H1 (cell line): ENCODE results near the gene PLEKHB1. TPM values are rescaled to one million over a fixed set of nuclear protein-coding genes. Genes with fewer than 3 reads are reported as not detected.

Experiments used
- CTCF ChIA-PET: fragments of 300-600 bp; sonication (Branson Sonifier 250); formaldehyde crosslinking; loops from one replicate; lab custom pipeline; 2021; ENCODE audit not compliant: partially characterized antibody; lab: Charles Lee
- POLR2A ChIA-PET: fragments of 300-600 bp; sonication (Branson Sonifier 250); formaldehyde crosslinking; loops from one replicate; lab custom pipeline; 2021; ENCODE audit warnings: inconsistent platforms; ENCODE audit not compliant: partially characterized antibody; lab: Charles Lee
- DNase-seq, 2 experiments: peaks; one replicate each; pipeline versions ENCODE4 v3.0.0 to v3.0.0-alpha.2; 2010 to 2022; ENCODE audit warnings: low spot score in 2 of 2, low read depth in 1 of 2, mixed read lengths in 1 of 2
- FAIRE-seq: peaks from 2 replicates; lab custom pipeline; 2011; peaks lifted over from hg19 to GRCh38; lab: Jason Lieb, UNC
- H2AFZ ChIP-seq: 2 replicates; pipeline ENCODE4 v1.8.1; 2012; ENCODE audit warnings: low read length, inconsistent platforms
- H2AK5ac ChIP-seq: 2 replicates; pipeline ENCODE4 v1.6.1; 2013; ENCODE audit warnings: low read depth, low read length
- H2BK120ac ChIP-seq: replicated peaks from 2 replicates; pipeline ENCODE3; 2013; ENCODE audit warnings: low read depth, low read length, inconsistent platforms
- H2BK12ac ChIP-seq: 2 replicates; pipeline ENCODE4 v1.6.1; 2013; ENCODE audit warnings: low read depth, low read length
- H2BK15ac ChIP-seq: 2 replicates; pipeline ENCODE4 v1.6.1; 2013; ENCODE audit warnings: low read length
- H2BK20ac ChIP-seq: 2 replicates; pipeline ENCODE4 v1.6.1; 2013; ENCODE audit warnings: low read length
- H2BK5ac ChIP-seq: 2 replicates; pipeline ENCODE4 v1.6.1; 2013; ENCODE audit warnings: low read depth, low read length
- H3K14ac ChIP-seq: 2 replicates; pipeline ENCODE4 v1.6.1; 2013; ENCODE audit warnings: inconsistent platforms; ENCODE audit not compliant: insufficient read length
- H3K18ac ChIP-seq: 2 replicates; pipeline ENCODE4 v1.6.1; 2013; ENCODE audit warnings: low read length; ENCODE audit errors: extremely low read depth
- H3K23ac ChIP-seq: 2 replicates; pipeline ENCODE4 v1.6.1; 2013; ENCODE audit warnings: inconsistent platforms; ENCODE audit not compliant: insufficient read length
- H3K23me2 ChIP-seq: 2 replicates; pipeline ENCODE4 v1.6.1; 2013; ENCODE audit warnings: low read depth, low read length
- H3K27ac ChIP-seq: 2 replicates; pipeline ENCODE4 v1.6.1; 2011; ENCODE audit warnings: low read depth, low read length, inconsistent platforms
- H3K27me3 ChIP-seq, 4 experiments: replicated peaks in 1 of 4; 1 replicate in 1 of 4; 2 replicates in 3 of 4; pipeline versions ENCODE4 v1.6.1 to v1.8.1; 2011 to 2013; ENCODE audit warnings: low read length in 3 of 4, mild to moderate bottlenecking in 3 of 4, inconsistent platforms in 2 of 4, mixed read lengths in 2 of 4, moderate library complexity in 1 of 4; ENCODE audit not compliant: control insufficient read depth in 3 of 4, insufficient read depth in 3 of 4; ENCODE audit errors: extremely low read depth in 1 of 4
- H3K36me3 ChIP-seq, 4 experiments: 2 replicates each; pipeline versions ENCODE4 v1.6.1 to v1.8.1; 2011 to 2013; ENCODE audit warnings: mild to moderate bottlenecking in 4 of 4, low read length in 3 of 4, moderate library complexity in 2 of 4, control low read depth in 1 of 4, inconsistent platforms in 1 of 4; ENCODE audit not compliant: insufficient read depth in 4 of 4, control insufficient read depth in 2 of 4
- H3K4ac ChIP-seq: replicated peaks from 2 replicates; pipeline ENCODE3; 2013; ENCODE audit warnings: low read length, low read depth, mixed read lengths, inconsistent platforms; ENCODE audit not compliant: insufficient read length
- H3K4me1 ChIP-seq, 4 experiments: replicated peaks in 1 of 4; 1 replicate in 1 of 4; 2 replicates in 3 of 4; pipeline versions ENCODE4 v1.6.1 to v1.8.1; 2011 to 2013; ENCODE audit warnings: low read length in 3 of 4, inconsistent platforms in 2 of 4, mixed read lengths in 1 of 4; ENCODE audit not compliant: insufficient read depth in 4 of 4, control insufficient read depth in 3 of 4
- H3K4me2 ChIP-seq, 2 experiments: 2 replicates each; pipeline versions ENCODE4 v1.6.1 to v1.8.1; 2011 to 2013; ENCODE audit warnings: low read depth in 2 of 2, low read length in 2 of 2, control low read depth in 1 of 2, inconsistent platforms in 1 of 2, mild to moderate bottlenecking in 1 of 2; ENCODE audit not compliant: insufficient read depth in 1 of 2
- H3K4me3 ChIP-seq, 4 experiments: fragments of 200-600, 300-600 bp in 1 of 4; sonication (generic), shearing (Covaris generic), sonication (Bioruptor Twin) in 1 of 4; 2 replicates each; pipeline versions ENCODE4 v1.5.1 to v1.8.1; 2011 to 2016; ENCODE audit warnings: low read length in 4 of 4, low read depth in 3 of 4, control low read depth in 2 of 4, inconsistent platforms in 2 of 4, mild to moderate bottlenecking in 2 of 4, mixed read lengths in 1 of 4, moderate library complexity in 1 of 4; ENCODE audit not compliant: insufficient read depth in 2 of 4; ENCODE audit errors: extremely low read depth in 1 of 4
- H3K56ac ChIP-seq: replicated peaks from 2 replicates; pipeline ENCODE3; 2013; ENCODE audit warnings: low read depth, mild to moderate bottlenecking, mixed read lengths, low read length, inconsistent platforms; ENCODE audit not compliant: insufficient read length
- H3K79me1 ChIP-seq: 2 replicates; pipeline ENCODE4 v1.6.1; 2013; ENCODE audit warnings: low read depth, low read length, control low read depth
- H3K79me2 ChIP-seq, 2 experiments: 2 replicates each; pipeline versions ENCODE4 v1.6.1 to v1.8.1; 2012 to 2013; ENCODE audit warnings: low read length in 2 of 2, mild to moderate bottlenecking in 2 of 2, inconsistent platforms in 1 of 2; ENCODE audit not compliant: insufficient read depth in 2 of 2, control insufficient read depth in 1 of 2
- H3K9ac ChIP-seq, 4 experiments: replicated peaks in 1 of 4; 1 replicate in 1 of 4; 2 replicates in 3 of 4; pipeline versions ENCODE4 v1.6.1 to v1.8.1; 2011 to 2013; ENCODE audit warnings: low read depth in 3 of 4, low read length in 3 of 4, control low read depth in 2 of 4, mild to moderate bottlenecking in 2 of 4, moderate library complexity in 2 of 4, inconsistent platforms in 1 of 4; ENCODE audit errors: extremely low read depth in 1 of 4
- H3K9me3 ChIP-seq, 2 experiments: 2 replicates each; pipeline versions ENCODE4 v1.6.1 to v1.8.1; 2012 to 2013; ENCODE audit warnings: mild to moderate bottlenecking in 2 of 2, moderate library complexity in 2 of 2, control low read depth in 1 of 2, inconsistent platforms in 1 of 2, low read depth in 1 of 2, low read length in 1 of 2, mixed read lengths in 1 of 2; ENCODE audit not compliant: insufficient read depth in 2 of 2
- H4K20me1 ChIP-seq, 2 experiments: replicated peaks in 1 of 2; 2 replicates each; pipeline versions ENCODE3 to v1.8.1; 2011 to 2013; ENCODE audit warnings: inconsistent platforms in 2 of 2, low read length in 2 of 2, mild to moderate bottlenecking in 1 of 2; ENCODE audit not compliant: insufficient read depth in 2 of 2, control insufficient read depth in 1 of 2
- H4K5ac ChIP-seq: 2 replicates; pipeline ENCODE4 v1.6.1; 2013; ENCODE audit warnings: low read length, low read depth, mixed read lengths, inconsistent platforms; ENCODE audit not compliant: insufficient read length
- H4K8ac ChIP-seq: 2 replicates; pipeline ENCODE4 v1.8.0; 2013; ENCODE audit warnings: mild to moderate bottlenecking, moderate library complexity, low read length, inconsistent platforms; ENCODE audit not compliant: insufficient read depth; ENCODE audit errors: extremely low read depth
- H4K91ac ChIP-seq: replicated peaks from 2 replicates; pipeline ENCODE3; 2013; ENCODE audit warnings: low read length, mixed read lengths, inconsistent platforms; ENCODE audit not compliant: insufficient read length
- BCL11A ChIP-seq, 2 experiments: IDR thresholded peaks; one replicate each; pipeline ENCODE4 v1.6.1; 2011; ENCODE audit warnings: low read depth in 2 of 2, low read length in 2 of 2, mild to moderate bottlenecking in 2 of 2
- BRCA1 ChIP-seq: IDR thresholded peaks from 2 replicates; pipeline ENCODE4 v1.6.1; 2012; ENCODE audit warnings: low read depth, low read length, improper control_type of control experiment
- CBX8 ChIP-seq: fragments of 300-800, 300-1000 bp; sonication (generic); IDR thresholded peaks from 2 replicates; pipeline ENCODE4 v1.7.1; 2016; ENCODE audit warnings: low read depth, low read length, borderline replicate concordance
- CHD2 ChIP-seq: IDR thresholded peaks from 2 replicates; pipeline ENCODE4 v1.6.1; 2012; ENCODE audit warnings: low read length, improper control_type of control experiment
- HDAC2 ChIP-seq, 2 experiments: fragments of 300-600 bp in 1 of 2; sonication (generic) in 1 of 2; IDR thresholded peaks; 2 replicates each; pipeline ENCODE4 v1.6.1; 2011 to 2012; ENCODE audit warnings: low read depth in 2 of 2, low read length in 2 of 2, mild to moderate bottlenecking in 2 of 2, moderate library complexity in 2 of 2, borderline replicate concordance in 1 of 2, inconsistent platforms in 1 of 2
- JUN ChIP-seq: IDR thresholded peaks from 2 replicates; pipeline ENCODE4 v1.6.1; 2011; ENCODE audit warnings: low read depth, mild to moderate bottlenecking, improper control_type of control experiment, low read length
- NRF1 ChIP-seq: IDR thresholded peaks from 2 replicates; pipeline ENCODE4 v1.6.1; 2011; ENCODE audit warnings: mild to moderate bottlenecking, low read depth, low read length, improper control_type of control experiment
- RAD21 ChIP-seq, 2 experiments: IDR thresholded peaks in 1 of 2; conservative IDR thresholded peaks in 1 of 2; 2 replicates each; pipeline ENCODE4 v1.6.1; 2011; ENCODE audit warnings: low read depth in 2 of 2, low read length in 2 of 2, improper control_type of control experiment in 1 of 2, inconsistent platforms in 1 of 2, mild to moderate bottlenecking in 1 of 2, moderate library complexity in 1 of 2
- RBBP5 ChIP-seq: IDR thresholded peaks from 2 replicates; pipeline ENCODE4 v1.7.1; 2012; ENCODE audit warnings: low read depth, mild to moderate bottlenecking, inconsistent platforms, low read length, moderate library complexity, borderline replicate concordance
- TAF1 ChIP-seq: IDR thresholded peaks from 2 replicates; pipeline ENCODE4 v1.6.1; 2011; ENCODE audit warnings: mild to moderate bottlenecking, low read depth, low read length
- WGBS, 2 experiments: shearing (Covaris generic) in 1 of 2; methylation state at CpG; one replicate each; pipeline versions ENCODE4 v1.1.6 to v1.1.7; 2013 to 2015; ENCODE audit warnings: low lambda C conversion rate in 2 of 2, mixed read lengths in 2 of 2, inconsistent platforms in 1 of 2, low coverage in 1 of 2, missing lambda C conversion rate in 1 of 2; ENCODE audit not compliant: insufficient replicate concordance in 2 of 2, insufficient coverage in 1 of 2, insufficient read length in 1 of 2; ENCODE audit errors: extremely low coverage in 1 of 2, missing lambda C conversion rate in 1 of 2; 5-methylcytosine and 5-hydroxymethylcytosine counted together
- polyA plus RNA-seq, 7 experiments: library from polyadenylated mRNA; depleted of rRNA in 3 of 7; stranded (reverse) in 5 of 7; unstranded in 2 of 7; fragments of >200 nt in 5 of 7; fragments of 200-250 nt in 2 of 7; gene quantifications; 1 replicate in 5 of 7; 2 replicates in 1 of 7; 4 replicates in 1 of 7; pipeline versions ENCODE4 v1.2.1 to v1.2.3, GENCODE V29; 2011 to 2013; ENCODE audit warnings: missing spikeins in 2 of 7, mixed read lengths in 2 of 7
- total RNA-seq: library from RNA; stranded (reverse); fragmentation: NEBNext Ultra II Directional; extraction: Animal tissue kit (Norgen Biotek cat#: 25700); gene quantifications from 2 replicates; pipeline ENCODE4 v1.2.1, GENCODE V29; 2021
- TF ChIP-seq, protein P1 (sequence below): IDR thresholded peaks from 2 replicates; pipeline ENCODE4 v1.6.1; 2012; ENCODE audit warnings: inconsistent platforms

PLEKHB1 gene
- total and polyA plus RNA-seq, 2 of the 8 experiments (the other 6 are each of a cell fraction or from before 2014, with no cell fraction given): 14.8 to 24.5 TPM

DNA sequence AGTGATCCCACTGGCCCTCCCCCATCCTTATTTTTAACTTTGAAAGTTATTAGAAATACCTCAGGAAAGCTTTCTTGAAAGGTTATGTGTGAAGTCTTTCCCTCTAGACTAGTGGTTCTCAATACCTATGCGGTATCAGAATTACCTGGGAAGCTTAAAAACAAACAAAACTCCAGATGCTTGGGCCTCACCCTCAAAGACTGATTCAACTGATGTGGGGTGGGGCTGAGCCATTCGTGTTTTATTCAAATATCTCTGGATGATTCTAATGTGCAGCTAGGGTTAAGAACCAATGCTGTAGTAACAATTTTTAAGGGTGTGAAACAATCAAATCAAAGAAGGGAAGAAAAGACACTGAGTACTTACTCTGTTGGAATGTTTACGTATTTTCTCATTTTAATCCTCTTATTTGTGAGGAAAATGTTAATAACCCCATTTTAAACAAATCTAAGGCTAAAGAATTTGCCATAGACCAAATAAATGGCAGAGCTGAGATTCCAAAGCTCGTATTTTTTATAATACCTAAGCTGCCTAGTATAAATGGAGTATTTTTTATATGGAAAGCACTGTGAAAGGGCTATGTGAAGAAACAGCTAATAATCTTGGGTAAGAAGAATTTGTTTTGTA lies 47.6 kb downstream of the PLEKHB1 start:
- Histone ChIP-seq H3K27ac (no peak overlapping the region), H2BK120ac (no peak overlapping the region), H3K23ac (no peak overlapping the region), H3K23me2 (no peaks in the 10 kb centered on the region), H3K79me1 (no peaks in the 10 kb centered on the region), H3K36me3 (no peaks in the 10 kb centered on the region), H3K27me3 (no peaks in the 10 kb centered on the region), H3K4ac (no peak overlapping the region), H3K18ac (no peak overlapping the region), H2BK15ac (no peak overlapping the region), H3K4me2 (no peak overlapping the region), H3K9ac (no peak overlapping the region), H3K4me1 (no peaks in the 10 kb centered on the region), H4K20me1 (no peaks in the 10 kb centered on the region), H2AK5ac (no peak overlapping the region), H3K56ac (no peak overlapping the region), H3K4me3 (no peak overlapping the region), H4K8ac (no peak overlapping the region), H2AFZ (no peak overlapping the region), H4K91ac (no peak overlapping the region), H2BK5ac (no peak overlapping the region), H4K5ac (no peak overlapping the region), H3K14ac (no peak overlapping the region), H3K79me2 (no peaks in the 10 kb centered on the region), H2BK12ac (no peak overlapping the region), H3K9me3 (no peaks in the 10 kb centered on the region), H2BK20ac (no peak overlapping the region)
- ChIA-PET POLR2A (interaction anchor here (0.7 kb wide), 1 partner anchor 249 kb away, joined by 3 read pairs; no protein-coding TSS in a partner anchor), CTCF (interaction anchor here (0.6 to 2.0 kb wide), 5 partner anchors 17 to 237 kb away, joined by 3 to 7 read pairs (median 4); no protein-coding TSS in a partner anchor)
- no peak for DNase-seq
- no peak for FAIRE-seq
- 93% methylated on average over 4 of the region's 4 CpGs; no CpG with 5 or more reads in 1 of the 2 experiments for WGBS, 2 experiments
- no peak for TF ChIP-seq NRF1
- no peak for TF ChIP-seq TAF1
- no peak for TF ChIP-seq CHD2
- no peak for TF ChIP-seq BRCA1
- TF ChIP-seq, protein P1, sequence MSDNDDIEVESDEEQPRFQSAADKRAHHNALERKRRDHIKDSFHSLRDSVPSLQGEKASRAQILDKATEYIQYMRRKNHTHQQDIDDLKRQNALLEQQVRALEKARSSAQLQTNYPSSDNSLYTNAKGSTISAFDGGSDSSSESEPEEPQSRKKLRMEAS: no peak
- no peak for TF ChIP-seq RBBP5
- no peak for TF ChIP-seq CBX8
- no peak for TF ChIP-seq BCL11A (IDR thresholded peaks at IDR 0.05; ENCODE audit: low read depth in 2 of 2, low read length in 2 of 2)
- TF ChIP-seq RAD21 (IDR thresholded peaks at IDR 0.05 in 1 of 2, conservative IDR thresholded peaks at IDR 0.05 in 1 of 2; ENCODE audit: low read depth in 2 of 2, low read length in 2 of 2): no peak
- no peak for TF ChIP-seq JUN
- no peak for TF ChIP-seq HDAC2 (IDR thresholded peaks at IDR 0.05; ENCODE audit: borderline replicate concordance in 1 of 2, low read depth in 2 of 2, low read length in 2 of 2)
